ENCODE results near the gene CHPF2.

The CHPF2 gene

DNA sequence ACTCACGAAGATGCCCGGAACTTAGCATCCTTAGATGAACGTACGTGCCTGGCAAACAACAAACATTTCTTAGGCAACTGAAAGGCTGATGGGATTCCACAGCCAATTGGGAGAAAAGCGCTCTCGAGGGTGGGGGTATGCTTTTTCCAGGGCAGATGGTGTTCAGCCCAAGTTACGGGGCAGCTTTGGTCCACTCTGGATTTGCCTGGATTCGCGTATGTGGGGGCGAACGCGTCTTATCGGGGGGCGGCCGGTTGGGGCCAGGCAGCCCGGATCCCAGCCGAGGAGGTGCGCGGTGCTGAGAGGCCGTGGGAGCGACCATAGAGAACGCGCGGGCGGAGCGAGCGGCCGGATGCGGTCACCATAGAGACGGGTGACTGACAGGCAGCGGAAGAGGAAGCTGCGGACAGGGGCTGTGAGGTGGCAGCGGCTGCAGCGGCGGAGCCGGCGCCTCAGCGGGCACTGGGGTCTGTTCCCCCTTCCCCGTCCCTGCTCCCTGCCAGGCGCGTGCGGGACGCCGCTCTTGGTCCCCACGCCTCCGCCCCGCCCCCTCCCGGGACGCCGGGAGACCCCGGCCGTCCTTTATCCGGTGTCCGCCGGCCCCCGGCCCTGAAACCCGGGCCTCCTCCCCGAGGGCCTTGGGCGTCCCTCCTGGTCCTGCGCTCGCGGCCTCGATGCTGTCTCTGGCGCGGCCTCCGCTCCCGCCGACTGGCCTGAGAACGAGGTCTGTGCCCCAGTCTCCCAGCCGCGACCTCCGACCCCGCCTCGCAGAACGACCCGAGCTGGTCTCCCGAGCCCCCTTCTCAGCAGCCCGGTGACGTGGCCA lies at the start of gene CHPF2 (continued):
- TF ChIP-seq, protein P1, sequence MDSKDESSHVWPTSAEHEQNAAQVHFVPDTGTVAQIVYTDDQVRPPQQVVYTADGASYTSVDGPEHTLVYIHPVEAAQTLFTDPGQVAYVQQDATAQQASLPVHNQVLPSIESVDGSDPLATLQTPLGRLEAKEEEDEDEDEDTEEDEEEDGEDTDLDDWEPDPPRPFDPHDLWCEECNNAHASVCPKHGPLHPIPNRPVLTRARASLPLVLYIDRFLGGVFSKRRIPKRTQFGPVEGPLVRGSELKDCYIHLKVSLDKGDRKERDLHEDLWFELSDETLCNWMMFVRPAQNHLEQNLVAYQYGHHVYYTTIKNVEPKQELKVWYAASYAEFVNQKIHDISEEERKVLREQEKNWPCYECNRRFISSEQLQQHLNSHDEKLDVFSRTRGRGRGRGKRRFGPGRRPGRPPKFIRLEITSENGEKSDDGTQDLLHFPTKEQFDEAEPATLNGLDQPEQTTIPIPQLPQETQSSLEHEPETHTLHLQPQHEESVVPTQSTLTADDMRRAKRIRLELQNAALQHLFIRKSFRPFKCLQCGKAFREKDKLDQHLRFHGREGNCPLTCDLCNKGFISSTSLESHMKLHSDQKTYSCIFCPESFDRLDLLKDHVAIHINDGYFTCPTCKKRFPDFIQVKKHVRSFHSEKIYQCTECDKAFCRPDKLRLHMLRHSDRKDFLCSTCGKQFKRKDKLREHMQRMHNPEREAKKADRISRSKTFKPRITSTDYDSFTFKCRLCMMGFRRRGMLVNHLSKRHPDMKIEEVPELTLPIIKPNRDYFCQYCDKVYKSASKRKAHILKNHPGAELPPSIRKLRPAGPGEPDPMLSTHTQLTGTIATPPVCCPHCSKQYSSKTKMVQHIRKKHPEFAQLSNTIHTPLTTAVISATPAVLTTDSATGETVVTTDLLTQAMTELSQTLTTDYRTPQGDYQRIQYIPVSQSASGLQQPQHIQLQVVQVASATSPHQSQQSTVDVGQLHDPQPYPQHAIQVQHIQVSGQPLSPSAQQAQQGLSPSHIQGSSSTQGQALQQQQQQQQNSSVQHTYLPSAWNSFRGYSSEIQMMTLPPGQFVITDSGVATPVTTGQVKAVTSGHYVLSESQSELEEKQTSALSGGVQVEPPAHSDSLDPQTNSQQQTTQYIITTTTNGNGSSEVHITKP (tag by site-specific recombination; IDR thresholded peaks at IDR 0.05), result peak; percentile 43
- TF ChIP-seq ZNF146 (tag by site-specific recombination; IDR thresholded peaks at IDR 0.05), result no peak
- no peak for TF ChIP-seq ZNF133 (tag by site-specific recombination; IDR thresholded peaks at IDR 0.05)
- no peak for TF ChIP-seq ZNF785 (tag by site-specific recombination; IDR thresholded peaks at IDR 0.05)
- TF ChIP-seq ZNF214 (tag by site-specific recombination; IDR thresholded peaks at IDR 0.05; ENCODE audit: borderline replicate concordance), result no peak
- TF ChIP-seq ZNF621 (tag by site-specific recombination; IDR thresholded peaks at IDR 0.05), result no peak
- TF ChIP-seq ZBTB17 (tag by site-specific recombination; IDR thresholded peaks at IDR 0.05), result peak; percentile 39
- TF ChIP-seq ZNF169 (tag by site-specific recombination; IDR thresholded peaks at IDR 0.05), result no peak
- TF ChIP-seq ZNF324 (tag by site-specific recombination; IDR thresholded peaks at IDR 0.05), result no peak
- TF ChIP-seq, protein P2, sequence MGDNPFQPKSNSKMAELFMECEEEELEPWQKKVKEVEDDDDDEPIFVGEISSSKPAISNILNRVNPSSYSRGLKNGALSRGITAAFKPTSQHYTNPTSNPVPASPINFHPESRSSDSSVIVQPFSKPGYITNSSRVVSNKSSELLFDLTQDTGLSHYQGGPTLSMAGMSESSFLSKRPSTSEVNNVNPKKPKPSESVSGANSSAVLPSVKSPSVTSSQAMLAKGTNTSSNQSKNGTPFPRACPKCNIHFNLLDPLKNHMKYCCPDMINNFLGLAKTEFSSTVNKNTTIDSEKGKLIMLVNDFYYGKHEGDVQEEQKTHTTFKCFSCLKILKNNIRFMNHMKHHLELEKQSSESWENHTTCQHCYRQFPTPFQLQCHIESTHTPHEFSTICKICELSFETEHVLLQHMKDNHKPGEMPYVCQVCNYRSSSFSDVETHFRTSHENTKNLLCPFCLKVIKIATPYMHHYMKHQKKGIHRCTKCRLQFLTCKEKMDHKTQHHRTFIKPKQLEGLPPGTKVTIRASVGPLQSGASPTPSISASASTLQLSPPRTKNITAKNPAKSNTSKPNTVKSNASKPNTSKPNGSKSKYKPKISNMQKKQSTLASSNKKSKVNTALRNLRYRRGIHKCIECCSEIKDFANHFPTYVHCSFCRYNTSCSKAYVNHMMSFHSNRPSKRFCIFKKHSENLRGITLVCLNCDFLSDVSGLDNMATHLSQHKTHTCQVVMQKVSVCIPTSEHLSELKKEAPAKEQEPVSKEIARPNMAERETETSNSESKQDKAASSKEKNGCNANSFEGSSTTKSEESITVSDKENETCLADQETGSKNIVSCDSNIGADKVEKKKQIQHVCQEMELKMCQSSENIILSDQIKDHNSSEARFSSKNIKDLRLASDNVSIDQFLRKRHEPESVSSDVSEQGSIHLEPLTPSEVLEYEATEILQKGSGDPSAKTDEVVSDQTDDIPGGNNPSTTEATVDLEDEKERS (tag by site-specific recombination; IDR thresholded peaks at IDR 0.05), result no peak
- TF ChIP-seq SP3 (tag by site-specific recombination; IDR thresholded peaks at IDR 0.05), result 0 out of 2 replicates have a peak, but pooled peaks have one; percentile 37
- no peak for TF ChIP-seq ZNF311 (tag by site-specific recombination; IDR thresholded peaks at IDR 0.05; ENCODE audit: borderline replicate concordance)
- no peak for TF ChIP-seq ZNF701 (tag by site-specific recombination; IDR thresholded peaks at IDR 0.05)
- TF ChIP-seq ZNF37A (tag by site-specific recombination; IDR thresholded peaks at IDR 0.05), result no peak
- TF ChIP-seq HOXC10 (CRISPR knock-in tag; IDR thresholded peaks at IDR 0.05), result no peak
- TF ChIP-seq ZNF10 (tag by site-specific recombination; IDR thresholded peaks at IDR 0.05), result no peak
- TF ChIP-seq, protein P3, sequence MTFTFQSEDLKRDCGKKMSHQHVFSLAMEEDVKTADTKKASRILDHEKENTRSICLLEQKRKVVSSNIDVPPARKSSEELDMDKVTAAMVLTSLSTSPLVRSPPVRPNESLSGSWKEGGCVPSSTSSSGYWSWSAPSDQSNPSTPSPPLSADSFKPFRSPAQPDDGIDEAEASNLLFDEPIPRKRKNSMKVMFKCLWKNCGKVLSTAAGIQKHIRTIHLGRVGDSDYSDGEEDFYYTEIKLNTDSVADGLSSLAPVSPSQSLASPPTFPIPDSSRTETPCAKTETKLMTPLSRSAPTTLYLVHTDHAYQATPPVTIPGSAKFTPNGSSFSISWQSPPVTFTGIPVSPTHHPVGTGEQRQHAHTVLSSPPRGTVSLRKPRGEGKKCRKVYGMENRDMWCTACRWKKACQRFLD (tag by site-specific recombination; IDR thresholded peaks at IDR 0.05), result no peak
- TF ChIP-seq SP2 (tag by site-specific recombination; IDR thresholded peaks at IDR 0.05), result peak; percentile 85
- no peak for TF ChIP-seq ZNF221 (tag by site-specific recombination; IDR thresholded peaks at IDR 0.05; ENCODE audit: borderline replicate concordance)
- TF ChIP-seq, protein P4, sequence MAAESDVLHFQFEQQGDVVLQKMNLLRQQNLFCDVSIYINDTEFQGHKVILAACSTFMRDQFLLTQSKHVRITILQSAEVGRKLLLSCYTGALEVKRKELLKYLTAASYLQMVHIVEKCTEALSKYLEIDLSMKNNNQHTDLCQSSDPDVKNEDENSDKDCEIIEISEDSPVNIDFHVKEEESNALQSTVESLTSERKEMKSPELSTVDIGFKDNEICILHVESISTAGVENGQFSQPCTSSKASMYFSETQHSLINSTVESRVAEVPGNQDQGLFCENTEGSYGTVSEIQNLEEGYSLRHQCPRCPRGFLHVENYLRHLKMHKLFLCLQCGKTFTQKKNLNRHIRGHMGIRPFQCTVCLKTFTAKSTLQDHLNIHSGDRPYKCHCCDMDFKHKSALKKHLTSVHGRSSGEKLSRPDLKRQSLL (tag by site-specific recombination; IDR thresholded peaks at IDR 0.05), result no peak
- peak; percentile 50; the same call in 1 of the 2 replicates for TF ChIP-seq ZNF2 (tag by site-specific recombination; IDR thresholded peaks at IDR 0.05)
- TF ChIP-seq ZSCAN16 (tag by site-specific recombination; IDR thresholded peaks at IDR 0.05), result no peak
- no peak for TF ChIP-seq YY1 (tag by site-specific recombination; IDR thresholded peaks at IDR 0.05)
- TF ChIP-seq ZNF629 (tag by site-specific recombination; IDR thresholded peaks at IDR 0.05), result peak; percentile 71
- no peak for TF ChIP-seq ZNF140 (tag by site-specific recombination; IDR thresholded peaks at IDR 0.05)
- no peak for TF ChIP-seq REPIN1 (tag by site-specific recombination; IDR thresholded peaks at IDR 0.05; ENCODE audit: low read depth)
- TF ChIP-seq ZNF350 (tag by site-specific recombination; IDR thresholded peaks at IDR 0.05), result no peak
- TF ChIP-seq MYNN (tag by site-specific recombination; IDR thresholded peaks at IDR 0.05; ENCODE audit: borderline replicate concordance), result no peak
- peak; percentile 88 for TF ChIP-seq EGR2 (tag by site-specific recombination; IDR thresholded peaks at IDR 0.05; ENCODE audit: low read depth)
- no peak for TF ChIP-seq HOXA7 (CRISPR knock-in tag; IDR thresholded peaks at IDR 0.05; ENCODE audit: borderline replicate concordance)
- no peak for TF ChIP-seq GFI1B (tag by site-specific recombination; IDR thresholded peaks at IDR 0.05)
- TF ChIP-seq ZNF132 (tag by site-specific recombination; IDR thresholded peaks at IDR 0.05; ENCODE audit: borderline replicate concordance), result no peak
- no peak for TF ChIP-seq ZNF544 (tag by site-specific recombination; IDR thresholded peaks at IDR 0.05)
- TF ChIP-seq KLF1 (tag by site-specific recombination; IDR thresholded peaks at IDR 0.05), result no peak
